ENCODE data around the gene CTSZ. TPM values are rescaled to one million over a fixed set of nuclear protein-coding genes. Genes with fewer than 3 reads are reported as not detected.
"Not testable (repeated sequence)": the region's sequence is repeated elsewhere in the genome, so short reads cannot be mapped to it uniquely, and the experiment has no call there.

The CTSZ gene
- total RNA-seq, 2 experiments from 2014 or later: 14.7 to 17.7 TPM

DNA sequence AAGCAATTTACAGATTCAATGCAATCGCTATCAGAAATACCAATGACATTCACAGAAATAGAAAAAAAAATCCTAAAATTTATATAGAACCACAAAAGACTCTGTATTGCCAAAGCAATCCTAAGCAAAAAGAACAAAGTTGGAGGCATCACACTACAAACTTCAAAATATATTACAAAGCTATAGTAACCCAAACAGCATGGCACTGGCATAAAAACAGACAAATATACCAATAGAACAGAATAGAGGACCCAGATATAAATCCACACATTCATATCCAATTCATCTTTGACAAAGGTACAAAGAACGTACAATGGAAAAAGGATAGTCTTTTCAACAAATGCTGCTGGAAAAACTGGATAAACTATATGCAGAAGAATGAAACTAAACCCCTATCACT is 37.6 kb downstream of the CTSZ start:
- H3K4me1 Mint-ChIP-seq (ENCODE audit: low read depth): no peaks in the 10 kb centered on the region
- H3K9me3 ChIP-seq (ENCODE audit: control insufficient read depth in 1 of 2, insufficient read depth in 1 of 2, low read length in 2 of 2): peaks cover 0 to 1% of the 10 kb centered on the region in 2 experiments
- no peak for ATAC-seq (ENCODE audit: poor library complexity)
- no peaks in the 10 kb centered on the region for H3K4me1 ChIP-seq (ENCODE audit: insufficient read depth, low read length)
- H3K4me3 Mint-ChIP-seq: no peak overlapping the region
- no peak overlapping the region for H3K4me3 ChIP-seq (ENCODE audit: low read length)
- no peak overlapping the region for H3K27ac Mint-ChIP-seq
- peaks cover 5% of the 10 kb centered on the region for H3K27me3 Mint-ChIP-seq
- intact Hi-C loops (cut with DNase I, micrococcal nuclease): no loop called here
- H3K36me3 Mint-ChIP-seq (ENCODE audit: low read depth): no peaks in the 10 kb centered on the region
- no peaks in the 10 kb centered on the region for H3K9me3 Mint-ChIP-seq
- H3K27me3 ChIP-seq (ENCODE audit: control insufficient read depth in 1 of 2, insufficient read depth in 2 of 2, low read length in 2 of 2): no peaks in the 10 kb centered on the region
- no peak for DNase-seq
- ChIA-PET CTCF (no interaction called here), POLR2A (no interaction called here)
- H3K36me3 ChIP-seq (ENCODE audit: insufficient read depth, low read length): no peaks in the 10 kb centered on the region
- H3K27ac ChIP-seq (ENCODE audit: low read depth in 1 of 2, low read length in 2 of 2): no peak overlapping the region
- TF ChIP-seq, protein P1, sequence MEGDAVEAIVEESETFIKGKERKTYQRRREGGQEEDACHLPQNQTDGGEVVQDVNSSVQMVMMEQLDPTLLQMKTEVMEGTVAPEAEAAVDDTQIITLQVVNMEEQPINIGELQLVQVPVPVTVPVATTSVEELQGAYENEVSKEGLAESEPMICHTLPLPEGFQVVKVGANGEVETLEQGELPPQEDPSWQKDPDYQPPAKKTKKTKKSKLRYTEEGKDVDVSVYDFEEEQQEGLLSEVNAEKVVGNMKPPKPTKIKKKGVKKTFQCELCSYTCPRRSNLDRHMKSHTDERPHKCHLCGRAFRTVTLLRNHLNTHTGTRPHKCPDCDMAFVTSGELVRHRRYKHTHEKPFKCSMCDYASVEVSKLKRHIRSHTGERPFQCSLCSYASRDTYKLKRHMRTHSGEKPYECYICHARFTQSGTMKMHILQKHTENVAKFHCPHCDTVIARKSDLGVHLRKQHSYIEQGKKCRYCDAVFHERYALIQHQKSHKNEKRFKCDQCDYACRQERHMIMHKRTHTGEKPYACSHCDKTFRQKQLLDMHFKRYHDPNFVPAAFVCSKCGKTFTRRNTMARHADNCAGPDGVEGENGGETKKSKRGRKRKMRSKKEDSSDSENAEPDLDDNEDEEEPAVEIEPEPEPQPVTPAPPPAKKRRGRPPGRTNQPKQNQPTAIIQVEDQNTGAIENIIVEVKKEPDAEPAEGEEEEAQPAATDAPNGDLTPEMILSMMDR (IDR thresholded peaks at IDR 0.05): no peak

DNA sequence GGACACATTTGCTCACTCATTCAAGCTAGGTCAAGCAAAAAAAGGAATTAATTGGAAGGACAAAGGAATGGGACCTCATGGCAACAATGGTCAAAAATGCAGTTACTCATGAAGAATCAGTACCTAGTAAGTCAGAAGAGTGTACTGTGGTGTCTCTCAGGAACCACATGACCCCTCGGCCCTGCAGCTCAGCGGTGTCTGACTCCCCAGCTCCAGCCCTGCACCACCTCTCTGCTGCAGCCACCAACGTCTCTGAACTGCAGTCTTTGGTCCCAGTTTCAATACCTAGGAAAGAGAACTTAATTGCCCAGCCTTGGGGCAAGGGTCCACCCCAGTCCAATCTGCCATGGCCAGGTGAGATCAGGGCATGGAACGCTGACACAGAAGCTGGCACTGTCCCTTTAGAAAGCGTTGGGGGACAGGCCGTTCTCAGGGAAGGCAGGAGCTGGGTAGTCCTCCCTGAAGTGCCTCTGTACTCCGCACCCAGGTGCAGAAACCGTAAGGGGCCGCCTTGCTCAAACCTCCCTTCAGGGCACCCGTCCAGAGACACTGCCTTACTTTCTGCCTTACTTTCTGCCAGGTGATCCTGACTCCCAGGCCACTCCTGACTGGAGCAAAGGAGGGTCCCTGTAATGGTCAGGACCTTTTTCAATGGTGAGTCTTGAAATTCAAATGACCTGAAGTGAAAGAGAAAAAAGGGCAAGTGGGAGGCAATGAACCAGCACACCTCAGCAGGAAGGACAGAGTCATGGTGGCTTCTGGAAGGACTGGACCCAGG is 39.2 kb downstream of the CTSZ start:
- Mint-ChIP-seq H3K27me3 (peaks cover 5% of the 10 kb centered on the region), H3K4me1 (ENCODE audit: low read depth) (no peaks in the 10 kb centered on the region), H3K4me3 (no peak overlapping the region), H3K27ac (no peak overlapping the region), H3K9me3 (no peaks in the 10 kb centered on the region), H3K36me3 (ENCODE audit: low read depth) (no peaks in the 10 kb centered on the region)
- Histone ChIP-seq H3K27ac (ENCODE audit: low read depth in 1 of 2, low read length in 2 of 2) (no peak overlapping the region), H3K4me3 (ENCODE audit: low read length) (no peak overlapping the region), H3K4me1 (ENCODE audit: insufficient read depth, low read length) (no peaks in the 10 kb centered on the region), H3K27me3 (ENCODE audit: control insufficient read depth in 1 of 2, insufficient read depth in 2 of 2, low read length in 2 of 2) (no peaks in the 10 kb centered on the region), H3K9me3 (ENCODE audit: control insufficient read depth in 1 of 2, insufficient read depth in 1 of 2, low read length in 2 of 2) (no peaks in the 10 kb centered on the region), H3K36me3 (ENCODE audit: insufficient read depth, low read length) (no peaks in the 10 kb centered on the region)
- no peak for ATAC-seq (ENCODE audit: poor library complexity)
- intact Hi-C loops (cut with DNase I, micrococcal nuclease): no loop called here
- ChIA-PET POLR2A (interaction anchor here (0.8 kb wide), 1 partner anchor 8 kb away, joined by 4 read pairs; no protein-coding TSS in a partner anchor), CTCF (no interaction called here)
- no peak for DNase-seq
- TF ChIP-seq, protein P1 (IDR thresholded peaks at IDR 0.05): no peak

DNA sequence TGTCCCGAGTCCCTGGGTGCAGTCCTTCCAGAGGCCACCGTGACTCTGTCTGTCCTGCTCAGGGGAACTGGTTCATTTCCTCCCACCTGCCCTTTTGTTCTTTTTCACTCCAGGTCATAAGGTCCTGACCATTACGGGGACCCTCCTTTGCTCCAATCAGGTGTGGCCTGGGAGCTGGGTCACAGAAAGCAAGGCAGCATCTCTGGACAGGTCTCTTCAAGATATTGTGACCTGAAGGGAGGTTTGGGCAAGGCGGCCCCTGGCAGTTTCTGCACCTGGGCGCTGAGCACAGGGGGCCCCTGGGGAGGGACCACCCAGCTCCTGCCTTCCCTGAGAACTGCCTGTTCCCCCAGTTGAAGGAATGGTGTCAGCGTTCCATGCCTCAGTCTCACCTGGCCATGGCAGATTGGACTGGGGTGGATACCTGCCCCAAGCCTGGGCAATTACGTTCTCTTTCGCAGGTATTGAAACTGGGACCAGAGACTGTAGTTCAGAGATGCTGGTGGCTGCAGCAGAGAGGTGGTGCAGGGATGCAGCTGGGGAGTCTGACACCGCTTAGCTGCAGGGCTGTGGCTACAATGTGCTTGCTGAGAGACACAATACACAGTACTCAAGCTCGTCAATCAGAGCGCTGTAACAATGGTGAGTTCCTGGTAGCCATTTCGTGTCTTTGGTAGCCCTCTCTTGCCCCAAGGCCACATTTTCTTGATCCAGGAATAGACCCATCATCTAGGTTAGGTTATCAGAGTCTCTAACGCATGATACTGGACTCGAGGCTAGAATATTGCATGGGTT is 41.6 kb downstream of the CTSZ start:
- TF ChIP-seq, protein P1 (IDR thresholded peaks at IDR 0.05): no peak
- Mint-ChIP-seq H3K36me3 (ENCODE audit: low read depth) (no peaks in the 10 kb centered on the region), H3K9me3 (no peaks in the 10 kb centered on the region), H3K27ac (no peak overlapping the region), H3K4me1 (ENCODE audit: low read depth) (no peaks in the 10 kb centered on the region), H3K27me3 (peaks cover 5% of the 10 kb centered on the region), H3K4me3 (no peak overlapping the region)
- ATAC-seq (ENCODE audit: poor library complexity) (no peak), DNase-seq (no peak)
- ChIA-PET CTCF (no interaction called here), POLR2A (no interaction called here)
- Histone ChIP-seq H3K4me3 (ENCODE audit: low read length) (no peak overlapping the region), H3K27ac (ENCODE audit: low read depth in 1 of 2, low read length in 2 of 2) (no peak overlapping the region), H3K4me1 (ENCODE audit: insufficient read depth, low read length) (no peaks in the 10 kb centered on the region), H3K36me3 (ENCODE audit: insufficient read depth, low read length) (no peaks in the 10 kb centered on the region), H3K9me3 (ENCODE audit: control insufficient read depth in 1 of 2, insufficient read depth in 1 of 2, low read length in 2 of 2) (no peaks in the 10 kb centered on the region), H3K27me3 (ENCODE audit: control insufficient read depth in 1 of 2, insufficient read depth in 2 of 2, low read length in 2 of 2) (no peaks in the 10 kb centered on the region)
- intact Hi-C loops (cut with DNase I, micrococcal nuclease): no loop called here

DNA sequence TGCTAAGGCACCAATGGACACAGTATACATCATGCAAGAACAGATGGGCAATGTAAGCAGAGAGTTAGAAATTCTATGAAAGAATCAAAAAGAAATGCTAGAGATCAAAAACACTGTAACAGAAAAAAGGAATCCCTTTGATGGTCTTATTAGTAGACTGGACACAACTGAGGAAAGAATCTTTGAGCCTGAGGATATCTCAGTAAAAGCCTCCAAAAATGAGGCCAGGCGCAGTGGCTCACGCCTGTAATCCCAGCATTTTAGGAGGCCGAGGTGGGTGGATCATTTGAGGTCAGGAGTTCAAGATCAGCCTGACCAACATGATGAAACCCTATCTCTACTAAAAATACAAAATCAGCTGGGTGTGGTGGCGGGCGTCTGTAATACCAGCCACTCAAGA is 43.1 kb downstream of the CTSZ start:
- intact Hi-C loops (cut with DNase I, micrococcal nuclease); ATAC-seq (ENCODE audit: poor library complexity); H3K27ac Mint-ChIP-seq; H3K27me3 Mint-ChIP-seq; H3K4me3 ChIP-seq (ENCODE audit: low read length); H3K4me1 Mint-ChIP-seq (ENCODE audit: low read depth); DNase-seq; H3K36me3 ChIP-seq (ENCODE audit: insufficient read depth, low read length); H3K36me3 Mint-ChIP-seq (ENCODE audit: low read depth); H3K4me3 Mint-ChIP-seq; H3K9me3 ChIP-seq (ENCODE audit: control insufficient read depth in 1 of 2, insufficient read depth in 1 of 2, low read length in 2 of 2); POLR2A ChIA-PET; H3K27me3 ChIP-seq (ENCODE audit: control insufficient read depth in 1 of 2, insufficient read depth in 2 of 2, low read length in 2 of 2); CTCF ChIA-PET; H3K4me1 ChIP-seq (ENCODE audit: insufficient read depth, low read length); H3K27ac ChIP-seq (ENCODE audit: low read depth in 1 of 2, low read length in 2 of 2); H3K9me3 Mint-ChIP-seq: not testable (repeated sequence)
